GM12801 (cell line): ENCODE measurements around the gene NECTIN3.

Source experiments
- TF ChIP-seq, protein P1 (sequence below): IDR thresholded peaks from one replicate; pipeline ENCODE4 v1.5.1; 2011; ENCODE audit warnings: control low read depth; ENCODE audit not compliant: insufficient read length; ENCODE audit errors: extremely low read depth

NECTIN3 gene

DNA sequence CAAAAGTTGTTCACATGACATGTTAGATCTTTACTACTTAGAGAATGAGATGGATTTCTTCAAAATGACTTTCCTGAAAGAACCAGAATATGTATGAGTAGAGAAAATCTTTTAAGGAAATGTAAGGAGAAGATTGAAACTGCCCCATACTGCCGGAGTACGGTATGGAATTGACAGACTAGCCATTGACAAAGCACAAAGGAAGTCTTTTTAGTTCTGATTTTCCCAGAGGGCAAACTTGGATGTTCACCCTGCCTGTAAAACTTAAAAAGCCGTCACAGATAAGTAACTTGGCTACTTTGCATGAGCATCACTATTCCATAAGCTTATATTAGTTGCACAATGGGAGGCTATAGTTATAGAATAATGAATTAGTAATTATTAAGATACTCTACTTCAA lies 93.8 kb downstream of the NECTIN3 start:
- TF ChIP-seq, protein P1, sequence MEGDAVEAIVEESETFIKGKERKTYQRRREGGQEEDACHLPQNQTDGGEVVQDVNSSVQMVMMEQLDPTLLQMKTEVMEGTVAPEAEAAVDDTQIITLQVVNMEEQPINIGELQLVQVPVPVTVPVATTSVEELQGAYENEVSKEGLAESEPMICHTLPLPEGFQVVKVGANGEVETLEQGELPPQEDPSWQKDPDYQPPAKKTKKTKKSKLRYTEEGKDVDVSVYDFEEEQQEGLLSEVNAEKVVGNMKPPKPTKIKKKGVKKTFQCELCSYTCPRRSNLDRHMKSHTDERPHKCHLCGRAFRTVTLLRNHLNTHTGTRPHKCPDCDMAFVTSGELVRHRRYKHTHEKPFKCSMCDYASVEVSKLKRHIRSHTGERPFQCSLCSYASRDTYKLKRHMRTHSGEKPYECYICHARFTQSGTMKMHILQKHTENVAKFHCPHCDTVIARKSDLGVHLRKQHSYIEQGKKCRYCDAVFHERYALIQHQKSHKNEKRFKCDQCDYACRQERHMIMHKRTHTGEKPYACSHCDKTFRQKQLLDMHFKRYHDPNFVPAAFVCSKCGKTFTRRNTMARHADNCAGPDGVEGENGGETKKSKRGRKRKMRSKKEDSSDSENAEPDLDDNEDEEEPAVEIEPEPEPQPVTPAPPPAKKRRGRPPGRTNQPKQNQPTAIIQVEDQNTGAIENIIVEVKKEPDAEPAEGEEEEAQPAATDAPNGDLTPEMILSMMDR: no peak

DNA sequence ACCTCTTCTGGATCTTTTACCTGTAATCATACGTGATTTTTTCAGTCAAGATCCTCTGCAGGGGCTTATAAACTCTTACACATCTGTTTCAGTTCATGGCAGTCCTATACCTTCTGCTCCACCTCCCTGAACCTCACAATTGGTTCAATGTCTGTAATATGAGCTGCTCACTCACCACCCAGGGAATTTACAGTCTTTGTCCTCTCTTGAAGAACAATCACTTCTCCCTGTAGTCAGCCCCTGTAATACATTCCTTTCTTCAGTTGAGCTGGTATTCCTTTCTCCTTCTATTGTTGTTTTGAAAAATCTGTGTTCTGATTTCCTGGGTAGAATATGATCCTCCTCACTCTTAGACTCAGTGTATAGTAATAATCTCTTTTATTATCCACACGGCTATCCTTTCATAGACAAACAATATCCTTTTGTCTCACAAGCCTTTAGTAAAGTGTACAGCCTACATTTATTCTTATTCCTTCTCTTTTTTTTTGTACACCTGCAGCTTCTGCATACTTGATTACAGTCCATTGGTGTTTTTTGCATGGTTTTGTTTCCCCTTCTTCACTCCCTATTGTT lies 101.8 kb downstream of the NECTIN3 start:
- TF ChIP-seq, protein P1: no peak

DNA sequence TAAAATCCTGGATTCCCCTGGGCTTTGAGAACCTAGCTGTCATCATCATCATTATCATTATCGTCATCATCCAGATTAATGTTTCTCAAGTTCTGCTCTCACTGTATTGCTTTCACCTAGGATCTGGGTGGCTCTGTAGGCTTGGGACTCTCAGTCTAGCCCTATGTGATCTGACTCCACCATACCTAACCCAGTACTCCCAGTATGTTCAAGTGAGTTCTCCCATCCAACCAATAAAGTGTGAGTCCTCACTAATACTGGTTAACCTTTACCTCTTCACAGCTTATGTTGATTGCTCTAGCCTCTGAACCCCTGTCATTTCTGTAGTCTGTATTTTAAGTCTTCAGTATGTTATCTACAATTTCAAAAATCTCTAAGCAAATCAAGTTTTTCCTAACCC lies 102.3 kb downstream of the NECTIN3 start:
- TF ChIP-seq, protein P1: no peak

DNA sequence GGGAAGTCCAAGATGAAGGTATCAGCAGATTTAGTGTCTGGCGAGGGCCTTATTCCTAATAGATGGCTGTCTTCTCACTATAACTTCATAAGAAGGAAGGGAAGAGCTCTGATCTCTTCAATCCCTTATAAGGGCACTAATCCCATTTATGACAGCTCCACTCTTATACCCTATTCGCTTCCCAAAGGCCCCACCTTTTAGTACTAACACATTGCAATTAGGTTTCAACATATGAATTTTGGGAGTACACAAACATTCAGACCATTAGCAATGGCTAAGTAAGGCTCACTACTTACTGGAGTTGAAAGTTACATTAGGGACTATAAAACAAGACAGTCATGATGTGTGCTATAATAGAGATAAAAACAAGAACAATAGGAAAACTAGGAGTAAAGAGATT lies 118.9 kb downstream of the NECTIN3 start:
- TF ChIP-seq, protein P1: no peak

DNA sequence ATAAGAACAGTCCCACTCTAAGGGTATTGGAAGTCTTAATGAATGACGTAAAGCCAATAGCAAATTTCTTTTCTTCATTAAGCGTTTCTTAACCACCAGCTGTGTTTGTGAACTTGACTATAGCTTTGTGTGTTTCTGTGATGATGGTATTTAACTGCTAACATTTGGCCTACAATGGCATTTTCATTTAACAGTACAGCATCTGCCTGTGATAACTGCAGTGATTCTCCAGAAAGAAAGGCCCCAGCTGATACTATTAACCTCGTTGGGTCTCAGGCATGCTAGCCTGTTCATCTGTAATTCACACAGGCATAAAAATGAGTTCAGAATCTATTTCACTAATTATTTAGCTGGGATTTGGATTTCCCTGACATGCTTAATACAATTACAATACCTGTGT lies 121.9 kb downstream of the NECTIN3 start:
- TF ChIP-seq, protein P1: no peak

DNA sequence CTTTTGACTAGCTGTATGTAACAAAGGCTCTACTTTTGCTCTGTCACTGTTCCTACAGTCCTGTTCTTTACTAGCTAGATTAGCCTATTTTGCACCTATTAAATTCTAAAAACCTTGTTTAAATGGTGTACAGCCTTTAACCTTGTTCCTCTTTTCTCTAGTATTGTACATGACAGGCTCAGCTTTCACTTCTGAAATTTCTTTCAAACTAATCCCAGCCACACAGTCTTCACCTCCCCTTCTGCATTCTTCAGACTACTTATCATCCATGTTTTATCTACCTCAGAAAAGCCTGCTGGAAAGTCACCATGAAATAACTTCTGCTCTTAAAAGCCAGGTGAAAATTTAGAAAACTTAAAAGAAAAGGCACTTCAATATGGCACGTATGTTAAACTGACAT lies 122.4 kb downstream of the NECTIN3 start:
- TF ChIP-seq, protein P1: no peak

DNA sequence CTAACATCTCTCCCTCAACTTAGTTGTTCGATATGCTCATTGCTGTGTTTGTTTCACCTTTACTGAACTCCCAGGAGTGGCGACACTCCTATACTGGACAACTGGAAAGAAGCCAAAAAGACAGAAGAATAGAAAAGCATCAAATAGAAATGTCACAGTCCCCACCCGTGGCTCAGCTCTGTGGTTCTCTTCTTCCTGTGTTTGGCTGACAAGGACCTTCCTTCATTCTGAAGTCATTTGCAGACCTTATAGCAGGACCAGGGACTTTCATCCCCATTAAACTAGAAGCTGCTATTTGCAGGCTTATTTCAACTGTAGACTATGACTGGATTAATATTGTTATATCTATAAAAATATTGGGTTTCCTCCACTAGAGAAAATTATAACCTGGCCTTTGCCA lies 125.9 kb downstream of the NECTIN3 start:
- TF ChIP-seq, protein P1: no peak
